Subcutaneous adipose tissue (tissue), 4 donors: ENCODE data around the gene LKAAEAR1. TPM values are rescaled to one million over a fixed set of nuclear protein-coding genes. Genes with fewer than 3 reads are reported as not detected.

Source experiments
- CTCF ChIP-seq: fragments of 450-650 bp; IDR thresholded peaks from one replicate; pipeline ENCODE4 v1.5.1; 2016; ENCODE audit warnings: low read depth, mild to moderate bottlenecking, control low read depth, antibody characterized with exemption, moderate library complexity
- total RNA-seq, 4 donors: library from RNA; depleted of rRNA; stranded (reverse); fragments of >200 nt; gene quantifications; one replicate each; pipeline ENCODE4 v1.1.0, GENCODE V29; 2016

The LKAAEAR1 gene
- total RNA-seq, 4 donors from 2014 or later: not detected

GRCh38 chr20:64056639-64056888, 27.6 kb downstream of the LKAAEAR1 start:
- no peak for TF ChIP-seq CTCF

GRCh38 chr20:64055893-64056638, 28.1 kb downstream of the LKAAEAR1 start:
- TF ChIP-seq CTCF: no peak

- no peak for TF ChIP-seq CTCF
Observed at GRCh38 chr20:64055396-64055892, 28.8 kb downstream of the LKAAEAR1 start.

GRCh38 chr20:64053841-64054661, 30.1 kb downstream of the LKAAEAR1 start:
- no peak for TF ChIP-seq CTCF

- TF ChIP-seq CTCF: no peak
Observed at GRCh38 chr20:64052987-64053840, 31.0 kb downstream of the LKAAEAR1 start.

GRCh38 chr20:64052326-64052722, 31.9 kb downstream of the LKAAEAR1 start:
- TF ChIP-seq CTCF: no peak
